RWPE2 (cell line): Measurements from ENCODE around the gene TOM1L1.

Source experiments
- ATAC-seq: fragments of 200-7000 bp; cut with Tn5 transposase; 3 replicates; pipeline ENCODE4 v1.9.1; 2021; ENCODE audit warnings: low read depth
- DNase-seq: peaks from one replicate; pipeline ENCODE4 v3.0.0-alpha.2; 2020; ENCODE audit warnings: low spot score
- H3K27ac ChIP-seq: fragments of 450-650 bp; 2 replicates; pipeline ENCODE4 v1.5.1; 2017; ENCODE audit warnings: mild to moderate bottlenecking; ENCODE audit not compliant: poor library complexity, severe bottlenecking
- H3K27me3 ChIP-seq: fragments of 250-450 bp; sonication (Bioruptor Pico); 2 replicates; pipeline ENCODE4 v1.5.1; 2021; ENCODE audit warnings: mild to moderate bottlenecking, moderate library complexity; ENCODE audit not compliant: insufficient read depth, poor library complexity, severe bottlenecking
- H3K36me3 ChIP-seq: fragments of 250-450 bp; sonication (Bioruptor Pico); 2 replicates; pipeline ENCODE4 v1.5.1; 2020; ENCODE audit warnings: low read depth, mild to moderate bottlenecking, moderate library complexity
- H3K4me1 ChIP-seq: fragments of 250-450 bp; sonication (Bioruptor Pico); 2 replicates; pipeline ENCODE4 v1.5.1; 2021; ENCODE audit warnings: mild to moderate bottlenecking, moderate library complexity; ENCODE audit not compliant: insufficient read depth, poor library complexity, severe bottlenecking
- H3K4me3 ChIP-seq: fragments of 250-450 bp; sonication (Bioruptor Pico); 2 replicates; pipeline ENCODE4 v1.5.1; 2021; ENCODE audit warnings: mild to moderate bottlenecking, moderate library complexity; ENCODE audit not compliant: severe bottlenecking
- H3K9me3 ChIP-seq: fragments of 250-450 bp; sonication (Bioruptor Pico); 2 replicates; pipeline ENCODE4 v1.5.1; 2021; ENCODE audit warnings: mild to moderate bottlenecking, moderate library complexity; ENCODE audit not compliant: severe bottlenecking
- TF ChIP-seq, protein P1 (sequence below): fragments of 450-650 bp; IDR thresholded peaks from one replicate; pipeline ENCODE4 v1.5.1; 2017; ENCODE audit warnings: mild to moderate bottlenecking, moderate library complexity; ENCODE audit not compliant: poor library complexity, severe bottlenecking

TOM1L1 gene

DNA sequence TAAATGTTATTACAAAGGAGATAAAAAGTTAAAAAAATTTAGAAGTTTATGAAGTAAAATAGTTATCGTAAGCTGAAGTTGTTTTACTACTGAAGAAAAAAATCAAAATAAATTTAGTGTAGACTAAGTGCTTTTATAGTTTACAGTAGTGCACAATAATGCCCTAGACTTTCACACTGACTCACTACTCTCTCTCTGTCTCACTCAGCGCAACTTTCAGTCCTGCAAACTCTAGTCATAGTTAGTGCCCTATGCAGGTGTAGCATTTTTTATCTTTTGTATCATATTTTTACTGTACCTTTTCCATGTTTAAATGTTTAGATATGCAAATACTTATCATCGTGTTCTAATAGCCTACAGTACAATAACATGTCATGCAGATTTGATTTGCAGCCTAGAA, 17.7 kb upstream of the TOM1L1 start:
- H3K9me3 ChIP-seq: no peaks in the 10 kb centered on the region
- no peaks in the 10 kb centered on the region for H3K27me3 ChIP-seq
- no peak overlapping the region for H3K4me3 ChIP-seq
- H3K36me3 ChIP-seq: no peaks in the 10 kb centered on the region
- ATAC-seq (no peak), DNase-seq (no peak)
- TF ChIP-seq, protein P1, sequence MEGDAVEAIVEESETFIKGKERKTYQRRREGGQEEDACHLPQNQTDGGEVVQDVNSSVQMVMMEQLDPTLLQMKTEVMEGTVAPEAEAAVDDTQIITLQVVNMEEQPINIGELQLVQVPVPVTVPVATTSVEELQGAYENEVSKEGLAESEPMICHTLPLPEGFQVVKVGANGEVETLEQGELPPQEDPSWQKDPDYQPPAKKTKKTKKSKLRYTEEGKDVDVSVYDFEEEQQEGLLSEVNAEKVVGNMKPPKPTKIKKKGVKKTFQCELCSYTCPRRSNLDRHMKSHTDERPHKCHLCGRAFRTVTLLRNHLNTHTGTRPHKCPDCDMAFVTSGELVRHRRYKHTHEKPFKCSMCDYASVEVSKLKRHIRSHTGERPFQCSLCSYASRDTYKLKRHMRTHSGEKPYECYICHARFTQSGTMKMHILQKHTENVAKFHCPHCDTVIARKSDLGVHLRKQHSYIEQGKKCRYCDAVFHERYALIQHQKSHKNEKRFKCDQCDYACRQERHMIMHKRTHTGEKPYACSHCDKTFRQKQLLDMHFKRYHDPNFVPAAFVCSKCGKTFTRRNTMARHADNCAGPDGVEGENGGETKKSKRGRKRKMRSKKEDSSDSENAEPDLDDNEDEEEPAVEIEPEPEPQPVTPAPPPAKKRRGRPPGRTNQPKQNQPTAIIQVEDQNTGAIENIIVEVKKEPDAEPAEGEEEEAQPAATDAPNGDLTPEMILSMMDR: no peak
- H3K4me1 ChIP-seq: peaks cover 2% of the 10 kb centered on the region
- H3K27ac ChIP-seq: no peak overlapping the region

DNA sequence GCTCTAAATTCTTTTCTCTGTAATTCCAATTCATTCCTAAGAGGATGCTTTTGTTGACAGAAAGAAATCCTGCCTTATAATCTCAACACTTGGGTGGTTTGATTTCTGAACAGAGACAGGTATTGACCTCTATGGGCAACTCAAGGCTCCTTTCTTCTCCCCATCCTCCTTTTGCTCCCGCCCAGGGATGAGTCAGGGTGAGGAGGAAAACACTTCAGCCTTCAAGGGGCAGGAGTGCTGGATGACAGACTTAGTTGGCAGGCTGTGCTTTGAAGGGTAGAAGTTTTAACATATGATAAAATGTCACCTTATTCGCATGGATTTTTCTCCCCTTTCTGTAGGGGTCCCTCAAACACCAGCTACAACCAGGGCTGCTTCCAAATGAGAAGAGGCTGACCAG, 16.7 kb upstream of the TOM1L1 start:
- TF ChIP-seq, protein P1: no peak
- no peaks in the 10 kb centered on the region for H3K27me3 ChIP-seq
- no peaks in the 10 kb centered on the region for H3K9me3 ChIP-seq
- no peaks in the 10 kb centered on the region for H3K36me3 ChIP-seq
- H3K4me3 ChIP-seq: no peak overlapping the region
- H3K27ac ChIP-seq: no peak overlapping the region
- peaks cover 2% of the 10 kb centered on the region for H3K4me1 ChIP-seq
- no peak for DNase-seq
- ATAC-seq: 0 out of 3 replicates have a peak, but pooled peaks have one; percentile 46

DNA sequence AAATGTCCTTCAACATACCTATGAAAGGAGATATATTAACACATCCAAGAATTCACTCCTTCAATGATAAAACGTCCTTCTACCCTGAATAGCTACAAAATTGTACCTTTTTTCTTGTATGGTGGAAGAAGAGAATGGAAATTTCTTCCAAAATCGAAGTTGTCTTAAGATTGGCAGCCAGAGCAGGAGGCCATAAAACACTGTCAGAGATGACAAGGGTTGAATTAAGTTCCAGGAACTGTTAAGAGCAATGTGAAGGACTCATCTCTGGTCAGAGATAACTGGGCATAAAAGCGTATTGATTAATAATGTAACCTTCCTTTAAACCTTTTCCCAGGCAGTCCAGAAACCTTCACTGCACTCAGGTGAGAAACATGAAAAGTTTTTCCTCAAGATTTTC, 12.9 kb upstream of the TOM1L1 start:
- H3K36me3 ChIP-seq: no peaks in the 10 kb centered on the region
- TF ChIP-seq, protein P1: no peak
- ATAC-seq: no peak
- DNase-seq: no peak
- no peaks in the 10 kb centered on the region for H3K4me1 ChIP-seq
- no peak overlapping the region for H3K27ac ChIP-seq
- no peaks in the 10 kb centered on the region for H3K9me3 ChIP-seq
- no peak overlapping the region for H3K4me3 ChIP-seq
- no peaks in the 10 kb centered on the region for H3K27me3 ChIP-seq

DNA sequence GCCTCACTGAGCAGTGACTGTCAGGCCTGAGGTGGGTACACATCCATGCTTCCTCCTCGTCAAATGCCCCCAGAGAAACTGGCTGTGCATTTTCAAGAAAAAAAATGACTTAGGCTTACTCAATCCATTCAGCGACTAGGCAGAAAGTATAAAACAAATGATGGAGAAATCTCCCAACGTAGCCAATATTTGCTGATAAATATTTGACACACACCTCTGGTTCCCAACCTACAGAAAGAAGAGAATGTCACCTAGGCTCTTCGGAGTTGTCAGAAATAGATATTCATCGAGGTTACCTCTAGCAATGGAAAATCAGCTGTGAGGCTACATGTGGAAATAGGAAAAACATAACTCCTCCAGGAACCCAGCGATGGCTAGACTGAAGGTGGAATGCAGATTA, 12.4 kb upstream of the TOM1L1 start:
- ATAC-seq: no peak
- TF ChIP-seq, protein P1: no peak

GRCh38 chr17:54888981-54889380, 11.7 kb upstream of the TOM1L1 start:
- ATAC-seq (no peak), DNase-seq (no peak)
- Histone ChIP-seq H3K27ac (no peak overlapping the region), H3K4me3 (no peak overlapping the region), H3K4me1 (no peaks in the 10 kb centered on the region), H3K27me3 (no peaks in the 10 kb centered on the region), H3K36me3 (no peaks in the 10 kb centered on the region), H3K9me3 (no peaks in the 10 kb centered on the region)
- TF ChIP-seq, protein P1: no peak

More for the DNA sequence above, 12.4 kb upstream of the TOM1L1 start:
- H3K9me3 ChIP-seq: no peaks in the 10 kb centered on the region
- H3K36me3 ChIP-seq: no peaks in the 10 kb centered on the region
- no peak overlapping the region for H3K4me3 ChIP-seq
- no peaks in the 10 kb centered on the region for H3K4me1 ChIP-seq
- DNase-seq: no peak
- no peak overlapping the region for H3K27ac ChIP-seq
- no peaks in the 10 kb centered on the region for H3K27me3 ChIP-seq
